OCI-LY1 (cell line): ENCODE data around the gene AGBL1.

Experiments used
- H2AFZ ChIP-seq: fragments of 200-600 bp; sonication (generic), shearing (Covaris generic); 2 replicates; pipeline ENCODE4 v1.6.0; 2014; ENCODE audit warnings: antibody characterized with exemption, mild to moderate bottlenecking, low read length
- H3F3A ChIP-seq: fragments of 200-600 bp; sonication (generic), shearing (Covaris generic); 2 replicates; pipeline ENCODE4 v1.6.0; 2014; ENCODE audit warnings: mild to moderate bottlenecking, antibody characterized with exemption, low read length, moderate library complexity; ENCODE audit not compliant: insufficient read depth
- H3K27ac ChIP-seq: fragments of 200-600 bp; sonication (generic); 2 replicates; pipeline ENCODE4 v1.5.1; 2014; ENCODE audit warnings: low read length, mixed run types, mild to moderate bottlenecking, low read depth; ENCODE audit not compliant: poor library complexity, severe bottlenecking
- H3K27me3 ChIP-seq: fragments of 200-600 bp; sonication (generic); 2 replicates; pipeline ENCODE4 v1.6.0; 2014; ENCODE audit warnings: antibody characterized with exemption, mild to moderate bottlenecking, low read length, moderate library complexity; ENCODE audit not compliant: insufficient read depth
- H3K36me3 ChIP-seq: fragments of 200-600 bp; sonication (generic); 2 replicates; pipeline ENCODE4 v1.6.1; 2014; ENCODE audit warnings: mild to moderate bottlenecking, antibody characterized with exemption, low read length, moderate library complexity, mixed read lengths; ENCODE audit not compliant: insufficient read depth
- H3K4me1 ChIP-seq: fragments of 200-600 bp; sonication (generic); 2 replicates; pipeline ENCODE4 v1.5.1; 2014; ENCODE audit warnings: mild to moderate bottlenecking, low read length, moderate library complexity; ENCODE audit not compliant: insufficient read depth, severe bottlenecking
- H3K4me2 ChIP-seq: fragments of 200-600 bp; sonication (generic), shearing (Covaris generic); 2 replicates; pipeline ENCODE4 v1.6.1; 2014; ENCODE audit warnings: low read length
- H3K4me3 ChIP-seq: fragments of 200-600 bp; sonication (generic); 2 replicates; pipeline ENCODE4 v1.5.1; 2014; ENCODE audit warnings: low read length, low read depth, mild to moderate bottlenecking, mixed read lengths; ENCODE audit not compliant: poor library complexity, severe bottlenecking
- H3K79me2 ChIP-seq: fragments of 200-600 bp; shearing (Covaris generic); 2 replicates; pipeline ENCODE4 v1.6.1; 2016; ENCODE audit warnings: mixed run types, low read length, mixed read lengths; ENCODE audit not compliant: insufficient read depth
- H3K9ac ChIP-seq: fragments of 200-600 bp; sonication (generic), shearing (Covaris generic); 2 replicates; pipeline ENCODE4 v1.6.1; 2014; ENCODE audit warnings: mild to moderate bottlenecking, low read length, mixed read lengths
- H3K9me2 ChIP-seq: fragments of 200-600 bp; sonication (generic), shearing (Covaris generic); 2 replicates; pipeline ENCODE4 v1.6.1; 2014; ENCODE audit warnings: low read depth, mild to moderate bottlenecking, low read length, mixed read lengths
- H3K9me3 ChIP-seq: fragments of 200-600 bp; shearing (Covaris generic); 2 replicates; pipeline ENCODE4 v1.6.1; 2014; ENCODE audit warnings: low read length, mixed read lengths
- H4K20me1 ChIP-seq: fragments of 200-600 bp; sonication (generic), shearing (Covaris generic); 2 replicates; pipeline ENCODE4 v1.6.0; 2016; ENCODE audit warnings: mild to moderate bottlenecking, low read length; ENCODE audit not compliant: insufficient read depth
- CTCF ChIP-seq: fragments of 200-600 bp; sonication (generic), shearing (Covaris generic); IDR thresholded peaks from 2 replicates; pipeline ENCODE4 v1.5.1; 2017; ENCODE audit warnings: mild to moderate bottlenecking, antibody characterized with exemption, low read length, moderate library complexity, mixed read lengths
- EZH2 ChIP-seq: fragments of 200-600 bp; sonication (generic), shearing (Covaris generic); IDR thresholded peaks from 2 replicates; pipeline ENCODE4 v1.8.0; 2017; ENCODE audit warnings: borderline replicate concordance, mixed run types, mild to moderate bottlenecking, antibody characterized with exemption, low read length, moderate library complexity, mixed read lengths

Gene AGBL1

GRCh38 chr15:86664581-86664980 lies 584.9 kb downstream of the AGBL1 start:
- H3K79me2 ChIP-seq = no peaks in the 10 kb centered on the region
- H3K9me2 ChIP-seq = no peaks in the 10 kb centered on the region
- no peak overlapping the region for H3K4me2 ChIP-seq
- H3K9ac ChIP-seq = no peak overlapping the region
- H4K20me1 ChIP-seq = no peaks in the 10 kb centered on the region
- H3F3A ChIP-seq = no peaks in the 10 kb centered on the region
- no peaks in the 10 kb centered on the region for H3K4me1 ChIP-seq
- no peak overlapping the region for H3K27ac ChIP-seq
- H2AFZ ChIP-seq = no peak overlapping the region
- TF ChIP-seq EZH2 = no peak
- no peak overlapping the region for H3K4me3 ChIP-seq
- no peaks in the 10 kb centered on the region for H3K9me3 ChIP-seq
- H3K36me3 ChIP-seq = no peaks in the 10 kb centered on the region
- H3K27me3 ChIP-seq = no peaks in the 10 kb centered on the region

- no peak overlapping the region for H3K4me3 ChIP-seq
- H3K27ac ChIP-seq = no peak overlapping the region
- no peaks in the 10 kb centered on the region for H4K20me1 ChIP-seq
- TF ChIP-seq CTCF = no peak
- no peak for TF ChIP-seq EZH2
- H3F3A ChIP-seq = no peaks in the 10 kb centered on the region
- H3K4me2 ChIP-seq = no peak overlapping the region
- H3K27me3 ChIP-seq = 0 out of 2 replicates have a peak, but pooled peaks cover 3% of the 10 kb centered on the region
- no peaks in the 10 kb centered on the region for H3K9me2 ChIP-seq
- H3K79me2 ChIP-seq = no peaks in the 10 kb centered on the region
- no peaks in the 10 kb centered on the region for H3K36me3 ChIP-seq
- no peak overlapping the region for H3K9ac ChIP-seq
- no peaks in the 10 kb centered on the region for H3K9me3 ChIP-seq
- no peaks in the 10 kb centered on the region for H3K4me1 ChIP-seq
- no peak overlapping the region for H2AFZ ChIP-seq
Measured at GRCh38 chr15:86676002-86676401, 596.3 kb downstream of the AGBL1 start.

GRCh38 chr15:86677278-86677677 lies 597.6 kb downstream of the AGBL1 start:
- no peak overlapping the region for H3K9ac ChIP-seq
- H3K27ac ChIP-seq = no peak overlapping the region

More at GRCh38 chr15:86677278-86677677, 597.6 kb downstream of the AGBL1 start:
- Histone ChIP-seq H3K4me1 (no peaks in the 10 kb centered on the region), H3K9me2 (no peaks in the 10 kb centered on the region), H4K20me1 (no peaks in the 10 kb centered on the region), H3K4me2 (no peak overlapping the region), H3K79me2 (no peaks in the 10 kb centered on the region), H3K27me3 (0 out of 2 replicates have a peak, but pooled peaks cover 3% of the 10 kb centered on the region), H3K9me3 (no peaks in the 10 kb centered on the region), H2AFZ (no peak overlapping the region), H3F3A (no peaks in the 10 kb centered on the region), H3K36me3 (no peaks in the 10 kb centered on the region), H3K4me3 (no peak overlapping the region)
- no peak for TF ChIP-seq CTCF
- TF ChIP-seq EZH2 = no peak
